H1 (cell line): ENCODE measurements around the gene ARHGAP15. TPM values are rescaled to one million over a fixed set of nuclear protein-coding genes. Genes with fewer than 3 reads are reported as not detected.

Source experiments
- CTCF ChIA-PET: fragments of 300-600 bp; sonication (Branson Sonifier 250); formaldehyde crosslinking; loops from one replicate; lab custom pipeline; 2021; ENCODE audit not compliant: partially characterized antibody; lab: Charles Lee
- POLR2A ChIA-PET: fragments of 300-600 bp; sonication (Branson Sonifier 250); formaldehyde crosslinking; loops from one replicate; lab custom pipeline; 2021; ENCODE audit warnings: inconsistent platforms; ENCODE audit not compliant: partially characterized antibody; lab: Charles Lee
- DNase-seq, 2 experiments: peaks; one replicate each; pipeline versions ENCODE4 v3.0.0 to v3.0.0-alpha.2; 2010 to 2022; ENCODE audit warnings: low spot score in 2 of 2, low read depth in 1 of 2, mixed read lengths in 1 of 2
- FAIRE-seq: peaks from 2 replicates; lab custom pipeline; 2011; peaks lifted over from hg19 to GRCh38; lab: Jason Lieb, UNC
- H2AFZ ChIP-seq: 2 replicates; pipeline ENCODE4 v1.8.1; 2012; ENCODE audit warnings: low read length, inconsistent platforms
- H2AK5ac ChIP-seq: 2 replicates; pipeline ENCODE4 v1.6.1; 2013; ENCODE audit warnings: low read depth, low read length
- H2BK120ac ChIP-seq: replicated peaks from 2 replicates; pipeline ENCODE3; 2013; ENCODE audit warnings: low read depth, low read length, inconsistent platforms
- H2BK12ac ChIP-seq: 2 replicates; pipeline ENCODE4 v1.6.1; 2013; ENCODE audit warnings: low read depth, low read length
- H2BK15ac ChIP-seq: 2 replicates; pipeline ENCODE4 v1.6.1; 2013; ENCODE audit warnings: low read length
- H2BK20ac ChIP-seq: 2 replicates; pipeline ENCODE4 v1.6.1; 2013; ENCODE audit warnings: low read length
- H2BK5ac ChIP-seq: 2 replicates; pipeline ENCODE4 v1.6.1; 2013; ENCODE audit warnings: low read depth, low read length
- H3K14ac ChIP-seq: 2 replicates; pipeline ENCODE4 v1.6.1; 2013; ENCODE audit warnings: inconsistent platforms; ENCODE audit not compliant: insufficient read length
- H3K18ac ChIP-seq: 2 replicates; pipeline ENCODE4 v1.6.1; 2013; ENCODE audit warnings: low read length; ENCODE audit errors: extremely low read depth
- H3K23ac ChIP-seq: 2 replicates; pipeline ENCODE4 v1.6.1; 2013; ENCODE audit warnings: inconsistent platforms; ENCODE audit not compliant: insufficient read length
- H3K23me2 ChIP-seq: 2 replicates; pipeline ENCODE4 v1.6.1; 2013; ENCODE audit warnings: low read depth, low read length
- H3K27ac ChIP-seq: 2 replicates; pipeline ENCODE4 v1.6.1; 2011; ENCODE audit warnings: low read depth, low read length, inconsistent platforms
- H3K27me3 ChIP-seq, 4 experiments: replicated peaks in 1 of 4; 1 replicate in 1 of 4; 2 replicates in 3 of 4; pipeline versions ENCODE4 v1.6.1 to v1.8.1; 2011 to 2013; ENCODE audit warnings: low read length in 3 of 4, mild to moderate bottlenecking in 3 of 4, inconsistent platforms in 2 of 4, mixed read lengths in 2 of 4, moderate library complexity in 1 of 4; ENCODE audit not compliant: control insufficient read depth in 3 of 4, insufficient read depth in 3 of 4; ENCODE audit errors: extremely low read depth in 1 of 4
- H3K36me3 ChIP-seq, 4 experiments: 2 replicates each; pipeline versions ENCODE4 v1.6.1 to v1.8.1; 2011 to 2013; ENCODE audit warnings: mild to moderate bottlenecking in 4 of 4, low read length in 3 of 4, moderate library complexity in 2 of 4, control low read depth in 1 of 4, inconsistent platforms in 1 of 4; ENCODE audit not compliant: insufficient read depth in 4 of 4, control insufficient read depth in 2 of 4
- H3K4ac ChIP-seq: replicated peaks from 2 replicates; pipeline ENCODE3; 2013; ENCODE audit warnings: low read length, low read depth, mixed read lengths, inconsistent platforms; ENCODE audit not compliant: insufficient read length
- H3K4me1 ChIP-seq, 4 experiments: replicated peaks in 1 of 4; 1 replicate in 1 of 4; 2 replicates in 3 of 4; pipeline versions ENCODE4 v1.6.1 to v1.8.1; 2011 to 2013; ENCODE audit warnings: low read length in 3 of 4, inconsistent platforms in 2 of 4, mixed read lengths in 1 of 4; ENCODE audit not compliant: insufficient read depth in 4 of 4, control insufficient read depth in 3 of 4
- H3K4me2 ChIP-seq, 2 experiments: 2 replicates each; pipeline versions ENCODE4 v1.6.1 to v1.8.1; 2011 to 2013; ENCODE audit warnings: low read depth in 2 of 2, low read length in 2 of 2, control low read depth in 1 of 2, inconsistent platforms in 1 of 2, mild to moderate bottlenecking in 1 of 2; ENCODE audit not compliant: insufficient read depth in 1 of 2
- H3K4me3 ChIP-seq, 4 experiments: fragments of 200-600, 300-600 bp in 1 of 4; sonication (generic), shearing (Covaris generic), sonication (Bioruptor Twin) in 1 of 4; 2 replicates each; pipeline versions ENCODE4 v1.5.1 to v1.8.1; 2011 to 2016; ENCODE audit warnings: low read length in 4 of 4, low read depth in 3 of 4, control low read depth in 2 of 4, inconsistent platforms in 2 of 4, mild to moderate bottlenecking in 2 of 4, mixed read lengths in 1 of 4, moderate library complexity in 1 of 4; ENCODE audit not compliant: insufficient read depth in 2 of 4; ENCODE audit errors: extremely low read depth in 1 of 4
- H3K56ac ChIP-seq: replicated peaks from 2 replicates; pipeline ENCODE3; 2013; ENCODE audit warnings: low read depth, mild to moderate bottlenecking, mixed read lengths, low read length, inconsistent platforms; ENCODE audit not compliant: insufficient read length
- H3K79me1 ChIP-seq: 2 replicates; pipeline ENCODE4 v1.6.1; 2013; ENCODE audit warnings: low read depth, low read length, control low read depth
- H3K79me2 ChIP-seq, 2 experiments: 2 replicates each; pipeline versions ENCODE4 v1.6.1 to v1.8.1; 2012 to 2013; ENCODE audit warnings: low read length in 2 of 2, mild to moderate bottlenecking in 2 of 2, inconsistent platforms in 1 of 2; ENCODE audit not compliant: insufficient read depth in 2 of 2, control insufficient read depth in 1 of 2
- H3K9ac ChIP-seq, 4 experiments: replicated peaks in 1 of 4; 1 replicate in 1 of 4; 2 replicates in 3 of 4; pipeline versions ENCODE4 v1.6.1 to v1.8.1; 2011 to 2013; ENCODE audit warnings: low read depth in 3 of 4, low read length in 3 of 4, control low read depth in 2 of 4, mild to moderate bottlenecking in 2 of 4, moderate library complexity in 2 of 4, inconsistent platforms in 1 of 4; ENCODE audit errors: extremely low read depth in 1 of 4
- H3K9me3 ChIP-seq, 2 experiments: 2 replicates each; pipeline versions ENCODE4 v1.6.1 to v1.8.1; 2012 to 2013; ENCODE audit warnings: mild to moderate bottlenecking in 2 of 2, moderate library complexity in 2 of 2, control low read depth in 1 of 2, inconsistent platforms in 1 of 2, low read depth in 1 of 2, low read length in 1 of 2, mixed read lengths in 1 of 2; ENCODE audit not compliant: insufficient read depth in 2 of 2
- H4K20me1 ChIP-seq, 2 experiments: replicated peaks in 1 of 2; 2 replicates each; pipeline versions ENCODE3 to v1.8.1; 2011 to 2013; ENCODE audit warnings: inconsistent platforms in 2 of 2, low read length in 2 of 2, mild to moderate bottlenecking in 1 of 2; ENCODE audit not compliant: insufficient read depth in 2 of 2, control insufficient read depth in 1 of 2
- H4K5ac ChIP-seq: 2 replicates; pipeline ENCODE4 v1.6.1; 2013; ENCODE audit warnings: low read length, low read depth, mixed read lengths, inconsistent platforms; ENCODE audit not compliant: insufficient read length
- H4K8ac ChIP-seq: 2 replicates; pipeline ENCODE4 v1.8.0; 2013; ENCODE audit warnings: mild to moderate bottlenecking, moderate library complexity, low read length, inconsistent platforms; ENCODE audit not compliant: insufficient read depth; ENCODE audit errors: extremely low read depth
- H4K91ac ChIP-seq: replicated peaks from 2 replicates; pipeline ENCODE3; 2013; ENCODE audit warnings: low read length, mixed read lengths, inconsistent platforms; ENCODE audit not compliant: insufficient read length
- BCL11A ChIP-seq, 2 experiments: IDR thresholded peaks; one replicate each; pipeline ENCODE4 v1.6.1; 2011; ENCODE audit warnings: low read depth in 2 of 2, low read length in 2 of 2, mild to moderate bottlenecking in 2 of 2
- NANOG ChIP-seq: IDR thresholded peaks from 2 replicates; pipeline ENCODE4 v1.6.1; 2011; ENCODE audit warnings: low read length, low read depth, mild to moderate bottlenecking, inconsistent platforms; ENCODE audit not compliant: insufficient read depth, poor library complexity, severe bottlenecking
- RNF2 ChIP-seq: fragments of 200-900, 300-1000 bp; sonication (generic); IDR thresholded peaks from 2 replicates; pipeline ENCODE4 v1.7.1; 2016; ENCODE audit warnings: borderline replicate concordance, low read depth, mild to moderate bottlenecking, antibody characterized with exemption, low read length; ENCODE audit not compliant: poor library complexity, severe bottlenecking; ENCODE audit errors: missing control alignments
- ZNF274 ChIP-seq: IDR thresholded peaks from 2 replicates; pipeline ENCODE4 v1.7.0; 2012; ENCODE audit warnings: low read length, borderline replicate concordance; ENCODE audit errors: extremely low read depth
- WGBS, 2 experiments: shearing (Covaris generic) in 1 of 2; methylation state at CpG; one replicate each; pipeline versions ENCODE4 v1.1.6 to v1.1.7; 2013 to 2015; ENCODE audit warnings: low lambda C conversion rate in 2 of 2, mixed read lengths in 2 of 2, inconsistent platforms in 1 of 2, low coverage in 1 of 2, missing lambda C conversion rate in 1 of 2; ENCODE audit not compliant: insufficient replicate concordance in 2 of 2, insufficient coverage in 1 of 2, insufficient read length in 1 of 2; ENCODE audit errors: extremely low coverage in 1 of 2, missing lambda C conversion rate in 1 of 2; 5-methylcytosine and 5-hydroxymethylcytosine counted together
- polyA plus RNA-seq, 7 experiments: library from polyadenylated mRNA; depleted of rRNA in 3 of 7; stranded (reverse) in 5 of 7; unstranded in 2 of 7; fragments of >200 nt in 5 of 7; fragments of 200-250 nt in 2 of 7; gene quantifications; 1 replicate in 5 of 7; 2 replicates in 1 of 7; 4 replicates in 1 of 7; pipeline versions ENCODE4 v1.2.1 to v1.2.3, GENCODE V29; 2011 to 2013; ENCODE audit warnings: missing spikeins in 2 of 7, mixed read lengths in 2 of 7
- total RNA-seq: library from RNA; stranded (reverse); fragmentation: NEBNext Ultra II Directional; extraction: Animal tissue kit (Norgen Biotek cat#: 25700); gene quantifications from 2 replicates; pipeline ENCODE4 v1.2.1, GENCODE V29; 2021

ARHGAP15 gene
- total and polyA plus RNA-seq, 2 of the 8 experiments (the other 6 are each of a cell fraction or from before 2014, with no cell fraction given) = not detected

DNA sequence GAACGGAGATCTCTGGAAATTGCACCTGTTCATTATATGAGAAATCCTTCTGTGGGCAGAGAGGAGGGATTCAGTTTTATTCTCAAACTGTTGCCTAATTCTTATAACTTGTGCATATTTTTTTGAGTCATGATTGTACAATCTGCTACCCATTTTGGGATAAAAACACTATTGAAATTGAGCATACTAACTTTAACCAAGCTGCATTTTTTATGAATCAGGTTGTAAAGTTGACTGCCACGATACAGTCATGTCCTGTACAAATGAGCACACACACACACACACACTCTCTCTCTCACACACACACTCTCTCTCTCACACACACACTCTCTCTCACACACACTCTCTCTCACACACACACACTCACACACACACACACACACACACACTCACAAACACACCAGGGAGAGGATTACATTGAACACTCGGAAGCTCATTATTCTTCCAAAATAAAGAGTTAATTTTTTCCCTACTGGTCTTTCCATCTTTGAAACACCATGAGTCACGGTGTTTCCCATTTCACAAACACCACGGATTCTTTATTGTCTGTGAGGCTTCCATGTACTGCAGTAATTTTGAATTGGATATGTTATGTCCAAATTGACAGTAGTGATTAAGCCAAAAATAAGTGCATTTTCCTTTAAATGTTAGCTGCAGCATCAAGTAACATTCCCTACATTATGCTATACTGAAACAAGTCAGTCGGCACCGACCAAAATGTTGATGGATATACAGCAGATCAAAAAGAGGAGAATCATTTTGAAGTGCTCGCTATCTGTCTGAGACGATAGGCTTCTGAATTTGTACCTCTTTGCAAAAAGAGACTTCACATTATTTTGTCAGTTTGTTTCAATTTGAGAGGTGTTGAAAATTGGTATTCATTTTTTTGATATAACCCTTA lies 216.9 kb downstream of the ARHGAP15 start:
- Histone ChIP-seq H3K14ac (no peak overlapping the region), H3K56ac (no peak overlapping the region), H2BK20ac (no peak overlapping the region), H2AK5ac (no peak overlapping the region), H3K9me3 (no peaks in the 10 kb centered on the region), H3K27ac (no peak overlapping the region), H3K9ac (no peak overlapping the region), H2AFZ (no peak overlapping the region), H2BK12ac (no peak overlapping the region), H2BK15ac (no peak overlapping the region), H3K27me3 (no peaks in the 10 kb centered on the region), H3K18ac (no peak overlapping the region), H3K23ac (no peak overlapping the region), H4K5ac (no peak overlapping the region), H3K4me3 (no peak overlapping the region), H2BK5ac (no peak overlapping the region), H3K79me2 (no peaks in the 10 kb centered on the region), H4K8ac (no peak overlapping the region), H4K91ac (no peak overlapping the region), H3K23me2 (no peaks in the 10 kb centered on the region), H3K79me1 (no peaks in the 10 kb centered on the region), H4K20me1 (no peaks in the 10 kb centered on the region), H2BK120ac (no peak overlapping the region), H3K4me2 (no peak overlapping the region), H3K4me1 (peaks cover 1 to 15% (median 8%) of the 10 kb centered on the region in 4 experiments; a peak in 5 of 7 replicates), H3K36me3 (no peaks in the 10 kb centered on the region), H3K4ac (peak overlapping the region; percentile 28)
- DNase-seq (no peak), FAIRE-seq (no peak)
- WGBS, 2 experiments = 89% methylated on average over 9 of the region's 9 CpGs; no CpG with 5 or more reads in 1 of the 2 experiments
- TF ChIP-seq BCL11A (IDR thresholded peaks at IDR 0.05; ENCODE audit: low read depth in 2 of 2, low read length in 2 of 2) (no peak), RNF2 (no peak), NANOG (no peak), ZNF274 (no peak)
- POLR2A ChIA-PET = no interaction called here
- CTCF ChIA-PET = interaction anchor here (1.0 to 1.1 kb wide), 2 partner anchors 8 to 10 kb away, joined by 3 to 4 read pairs; no protein-coding TSS in a partner anchor
